SU-DHL-6 (cell line): Measurements from ENCODE around the gene RLBP1.

Source experiments
- CTCF ChIP-seq: fragments of 200-600 bp; sonication (generic); IDR thresholded peaks from one replicate; pipeline ENCODE4 v1.5.1; 2017; ENCODE audit warnings: antibody characterized with exemption, mild to moderate bottlenecking, low read length, moderate library complexity; ENCODE audit not compliant: insufficient read depth, poor library complexity, severe bottlenecking
- EZH2phosphoT487 ChIP-seq: fragments of 200-600 bp; sonication (generic), shearing (Covaris generic); conservative IDR thresholded peaks from 2 replicates; pipeline ENCODE4 v1.6.1; 2018; ENCODE audit warnings: mild to moderate bottlenecking, antibody characterized with exemption, low read length, moderate library complexity, mixed read lengths

- no peak for TF ChIP-seq EZH2phosphoT487
- no peak for TF ChIP-seq CTCF
Observed at GRCh38 chr15:89192766-89193165, 28.6 kb downstream of the RLBP1 start.
